Endothelial cell of umbilical vein (primary cell): ENCODE results near the gene PPP1R11.

Source experiments
- EZH2 ChIP-seq: IDR thresholded peaks from 2 replicates; pipeline ENCODE4 v1.6.1; 2012; ENCODE audit warnings: borderline replicate concordance, low read depth, mild to moderate bottlenecking, moderate library complexity, low read length, inconsistent platforms; ENCODE audit not compliant: severe bottlenecking
- GATA2 ChIP-seq: IDR thresholded peaks from 2 replicates; pipeline ENCODE4 v1.7.0; 2011; ENCODE audit warnings: low read depth, mild to moderate bottlenecking, moderate library complexity, mixed read lengths, low read length; ENCODE audit not compliant: insufficient read length, insufficient read depth
- POLR2A ChIP-seq: IDR thresholded peaks from 2 replicates; pipeline ENCODE4 v1.6.1; 2012; ENCODE audit warnings: low read depth, mild to moderate bottlenecking, control low read depth, low read length
- POLR2AphosphoS5 ChIP-seq: IDR thresholded peaks from 2 replicates; pipeline ENCODE4 v1.6.1; 2012; ENCODE audit warnings: low read depth, mild to moderate bottlenecking, control low read depth, low read length, moderate library complexity; ENCODE audit not compliant: insufficient read depth
- TF ChIP-seq, protein P1 (sequence below), 2 donors: IDR thresholded peaks; 1 replicate in 1 of 2; 2 replicates in 1 of 2; pipeline ENCODE4 v1.5.1; 2011; ENCODE audit warnings: low read length in 2 of 2, mild to moderate bottlenecking in 2 of 2, moderate library complexity in 2 of 2, control low read depth in 1 of 2, inconsistent platforms in 1 of 2, low read depth in 1 of 2; ENCODE audit not compliant: insufficient read depth in 1 of 2; ENCODE audit errors: extremely low read depth in 1 of 2

DNA sequence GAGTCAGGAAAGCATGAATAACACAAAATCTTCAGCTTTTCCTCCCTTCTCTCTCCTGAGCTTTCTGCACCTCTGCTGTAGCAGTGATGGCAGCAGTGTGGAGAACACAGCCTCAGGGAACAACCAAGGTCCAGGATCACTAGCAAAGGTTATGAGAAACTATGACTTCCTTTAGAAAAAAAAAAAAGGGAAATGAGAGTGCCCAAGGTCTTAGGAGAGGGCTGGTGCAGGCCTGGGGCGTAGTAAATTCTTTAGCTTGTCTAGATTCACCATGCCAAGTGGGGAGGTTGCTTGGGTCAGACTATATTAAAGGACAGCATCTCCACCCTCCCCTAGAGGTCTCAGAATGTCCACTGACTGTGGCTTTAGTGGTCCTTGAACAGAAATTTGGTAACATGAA lies 46.4 kb upstream of the PPP1R11 start:
- no peak for TF ChIP-seq GATA2
- TF ChIP-seq POLR2AphosphoS5: no peak
- no peak for TF ChIP-seq EZH2
- TF ChIP-seq POLR2A: no peak
- TF ChIP-seq, protein P1, sequence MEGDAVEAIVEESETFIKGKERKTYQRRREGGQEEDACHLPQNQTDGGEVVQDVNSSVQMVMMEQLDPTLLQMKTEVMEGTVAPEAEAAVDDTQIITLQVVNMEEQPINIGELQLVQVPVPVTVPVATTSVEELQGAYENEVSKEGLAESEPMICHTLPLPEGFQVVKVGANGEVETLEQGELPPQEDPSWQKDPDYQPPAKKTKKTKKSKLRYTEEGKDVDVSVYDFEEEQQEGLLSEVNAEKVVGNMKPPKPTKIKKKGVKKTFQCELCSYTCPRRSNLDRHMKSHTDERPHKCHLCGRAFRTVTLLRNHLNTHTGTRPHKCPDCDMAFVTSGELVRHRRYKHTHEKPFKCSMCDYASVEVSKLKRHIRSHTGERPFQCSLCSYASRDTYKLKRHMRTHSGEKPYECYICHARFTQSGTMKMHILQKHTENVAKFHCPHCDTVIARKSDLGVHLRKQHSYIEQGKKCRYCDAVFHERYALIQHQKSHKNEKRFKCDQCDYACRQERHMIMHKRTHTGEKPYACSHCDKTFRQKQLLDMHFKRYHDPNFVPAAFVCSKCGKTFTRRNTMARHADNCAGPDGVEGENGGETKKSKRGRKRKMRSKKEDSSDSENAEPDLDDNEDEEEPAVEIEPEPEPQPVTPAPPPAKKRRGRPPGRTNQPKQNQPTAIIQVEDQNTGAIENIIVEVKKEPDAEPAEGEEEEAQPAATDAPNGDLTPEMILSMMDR (IDR thresholded peaks at IDR 0.05; ENCODE audit: extremely low read depth in 1 of 2, insufficient read depth in 1 of 2, low read depth in 1 of 2, low read length in 2 of 2): no peak
